ENCODE data around the gene THSD4. TPM values are rescaled to one million over a fixed set of nuclear protein-coding genes. Genes with fewer than 3 reads are reported as not detected.

THSD4 gene
- total and polyA plus RNA-seq, 9 of the 15 experiments (the other 6 are each of a cell fraction or from before 2014, with no cell fraction given): 0.04 TPM; not detected in 5

- DNase-seq (ENCODE audit: extremely low read depth in 1 of 4, low spot score in 3 of 4): no peak
- CTCF ChIA-PET (ENCODE audit: low intra/inter-chr PET ratio): no interaction called here
Observed at GRCh38 chr15:71713191-71713809, 598.0 kb downstream of the THSD4 start.

GRCh38 chr15:71715914-71716313 lies 600.6 kb downstream of the THSD4 start:
- in situ Hi-C loops (cut with MboI) (no loop called here), intact Hi-C loops (cut with micrococcal nuclease) (no loop called here)
- ChIA-PET CTCF (ENCODE audit: low intra/inter-chr PET ratio) (no interaction called here), POLR2A (no interaction called here)
- no peak for ATAC-seq
- H3K4me1 ChIP-seq (replicated peaks in 1 of 2; ENCODE audit: control insufficient read depth in 2 of 2, insufficient read depth in 2 of 2, low read length in 2 of 2): no peaks in the 10 kb centered on the region
- H3K27ac ChIP-seq (ENCODE audit: extremely low read depth, low read depth, low read length): no peak overlapping the region
- no peak overlapping the region for H3K4me3 ChIP-seq
- no peaks in the 10 kb centered on the region for H3K79me2 ChIP-seq (ENCODE audit: control insufficient read depth, insufficient read depth, low read length)
- no peak overlapping the region for H2AFZ ChIP-seq (ENCODE audit: low read depth, low read length)
- H3K9me1 ChIP-seq (ENCODE audit: control insufficient read depth, insufficient read depth, low read length): no peaks in the 10 kb centered on the region
- no peaks in the 10 kb centered on the region for H3K36me3 ChIP-seq (ENCODE audit: control insufficient read depth, insufficient read depth, low read length)
- no peak overlapping the region for H3K9ac ChIP-seq (ENCODE audit: insufficient read depth in 1 of 2, low read depth in 2 of 2, low read length in 2 of 2)
- H3K9me3 ChIP-seq (replicated peaks; ENCODE audit: control insufficient read depth, insufficient read depth, low read depth, low read length): no peaks in the 10 kb centered on the region
- no peaks in the 10 kb centered on the region for H4K20me1 ChIP-seq (replicated peaks; ENCODE audit: control insufficient read depth, insufficient read depth, low read length)
- no peak for DNase-seq (ENCODE audit: extremely low read depth in 1 of 4, low spot score in 3 of 4)
- FAIRE-seq: no peak
- BruUV-seq (replicated peaks): no TSS peak
- H3K4me2 ChIP-seq (ENCODE audit: insufficient read depth, low read length): no peak overlapping the region
- 0% methylated on average over 1 of the region's 1 CpG for WGBS (ENCODE audit: insufficient coverage, low coverage, missing lambda C conversion rate)
- peaks cover 0 to 6% of the 10 kb centered on the region in 2 experiments; a peak in 3 of 5 replicates for H3K27me3 ChIP-seq (ENCODE audit: control insufficient read depth in 2 of 2, insufficient read depth in 2 of 2, low read length in 2 of 2)
- TF ChIP-seq PYGO2 (tag; IDR thresholded peaks at IDR 0.05) (no peak), EHMT2 (IDR thresholded peaks at IDR 0.05) (no peak), SMAD4 (CRISPR knock-in tag; conservative IDR thresholded peaks at IDR 0.05) (no peak), ZNF384 (IDR thresholded peaks at IDR 0.05; ENCODE audit: low read depth, low read length) (no peak), RCOR1 (IDR thresholded peaks at IDR 0.05; ENCODE audit: borderline replicate concordance in 1 of 2, low read depth in 2 of 2, low read length in 2 of 2) (no peak), SRSF1 (IDR thresholded peaks at IDR 0.05; ENCODE audit: low read depth, low read length) (no peak), STAG1 (CRISPR knock-in tag; IDR thresholded peaks at IDR 0.05; ENCODE audit: borderline replicate concordance) (no peak), SFPQ (IDR thresholded peaks at IDR 0.05; ENCODE audit: low read depth, low read length) (no peak), STAT5B (CRISPR knock-in tag; IDR thresholded peaks at IDR 0.05) (no peak)

More at GRCh38 chr15:71713191-71713809, 598.0 kb downstream of the THSD4 start:
- no peaks in the 10 kb centered on the region; the same call in 1 of the 2 replicates for H4K20me1 ChIP-seq (replicated peaks; ENCODE audit: control insufficient read depth, insufficient read depth, low read length)
- H3K36me3 ChIP-seq (ENCODE audit: control insufficient read depth, insufficient read depth, low read length): no peaks in the 10 kb centered on the region
- H3K9ac ChIP-seq (ENCODE audit: insufficient read depth in 1 of 2, low read depth in 2 of 2, low read length in 2 of 2): no peak overlapping the region
- no TSS peak for BruUV-seq (replicated peaks)
- no peak overlapping the region for H3K27ac ChIP-seq (ENCODE audit: extremely low read depth, low read depth, low read length)
- no peaks in the 10 kb centered on the region for H3K79me2 ChIP-seq (ENCODE audit: control insufficient read depth, insufficient read depth, low read length)
- no peak overlapping the region for H3K4me3 ChIP-seq
- no peaks in the 10 kb centered on the region for H3K4me1 ChIP-seq (replicated peaks in 1 of 2; ENCODE audit: control insufficient read depth in 2 of 2, insufficient read depth in 2 of 2, low read length in 2 of 2)
- H3K27me3 ChIP-seq (ENCODE audit: control insufficient read depth in 2 of 2, insufficient read depth in 2 of 2, low read length in 2 of 2): peaks cover 0 to 7% of the 10 kb centered on the region in 2 experiments; a peak in 3 of 5 replicates
- FAIRE-seq (no peak), ATAC-seq (no peak)
- no peaks in the 10 kb centered on the region for H3K9me1 ChIP-seq (ENCODE audit: control insufficient read depth, insufficient read depth, low read length)
- POLR2A ChIA-PET: interaction anchor here (0.6 kb wide), 1 partner anchor 43 kb away, joined by 3 read pairs; no protein-coding TSS in a partner anchor
- TF ChIP-seq CEBPB (tag; IDR thresholded peaks at IDR 0.05) (0 out of 2 replicates have a peak, but pooled peaks have one; percentile 18), RFX1 (IDR thresholded peaks at IDR 0.05) (peak; percentile 52; the same call in 1 of the 2 replicates), HDAC6 (IDR thresholded peaks at IDR 0.05; ENCODE audit: low read depth, low read length) (no peak), CTBP1 (IDR thresholded peaks at IDR 0.05; ENCODE audit: borderline replicate concordance) (no peak), ZC3H4 (CRISPR knock-in tag; IDR thresholded peaks at IDR 0.05; ENCODE audit: borderline replicate concordance) (no peak)
- intact Hi-C loops (cut with micrococcal nuclease): no loop called here
- in situ Hi-C loops (cut with MboI): no loop called here
- WGBS (ENCODE audit: insufficient coverage, low coverage, missing lambda C conversion rate): 2% methylated on average over 5 of the region's 5 CpGs
- no peaks in the 10 kb centered on the region for H3K9me3 ChIP-seq (replicated peaks; ENCODE audit: control insufficient read depth, insufficient read depth, low read depth, low read length)
- no peak overlapping the region for H3K4me2 ChIP-seq (ENCODE audit: insufficient read depth, low read length)
- H2AFZ ChIP-seq (ENCODE audit: low read depth, low read length): no peak overlapping the region
